Activated CD4-positive, alpha-beta T cell treated with anti-CD3 and anti-CD28 coated beads for 36 hours (primary cell): ENCODE data around the gene ADCY7. TPM values are rescaled to one million over a fixed set of nuclear protein-coding genes. Genes with fewer than 3 reads are reported as not detected.
"Not testable (repeated sequence)": the region's sequence is repeated elsewhere in the genome, so short reads cannot be mapped to it uniquely, and the experiment has no call there.

Experiments
- ATAC-seq: fragments of 200-7000 bp; cut with Tn5 transposase; one replicate; pipeline ENCODE4 v1.10.0; 2021; ENCODE audit warnings: mild to moderate bottlenecking, moderate library complexity
- CTCF ChIA-PET: fragments of 350-600 bp; sonication (Branson Sonifier 250); formaldehyde crosslinking; loops from one replicate; lab custom pipeline; 2021; ENCODE audit warnings: antibody characterized with exemption; lab: Charles Lee
- POLR2A ChIA-PET: fragments of 350-600 bp; sonication (Branson Sonifier 250); formaldehyde crosslinking; loops from one replicate; lab custom pipeline; 2021; ENCODE audit warnings: antibody characterized with exemption, inconsistent platforms; lab: Charles Lee
- DNase-seq: peaks from one replicate; pipeline ENCODE4 v3.0.0-alpha.2; 2020
- H3K27ac Mint-ChIP-seq: one replicate; pipeline ENCODE4 v1.8.0; 2021; ENCODE audit warnings: mixed read lengths
- H3K27me3 Mint-ChIP-seq: one replicate; pipeline ENCODE4 v1.8.0; 2021; ENCODE audit warnings: mixed read lengths
- H3K36me3 Mint-ChIP-seq: one replicate; pipeline ENCODE4 v1.8.0; 2021; ENCODE audit warnings: low read depth, mixed read lengths
- H3K4me1 Mint-ChIP-seq: one replicate; pipeline ENCODE4 v1.8.0; 2021; ENCODE audit warnings: mixed read lengths
- H3K4me3 Mint-ChIP-seq: one replicate; pipeline ENCODE4 v1.8.0; 2021; ENCODE audit warnings: mild to moderate bottlenecking, moderate library complexity, mixed read lengths
- H3K9me3 Mint-ChIP-seq: one replicate; pipeline ENCODE4 v1.8.0; 2021; ENCODE audit warnings: low read depth, mixed read lengths
- intact Hi-C, 2 experiments: fragments of 100-400 bp; cut with DNase I in 1 of 2; cut with micrococcal nuclease in 1 of 2; formaldehyde crosslinking; loops; one replicate each; pipeline versions ENCODE4 v1.14.2 to v1.15.1; 2022 to 2024; cut with DNase I, micrococcal nuclease
- total RNA-seq, 2 experiments: library from RNA; stranded (reverse); gene quantifications; one replicate each; pipeline ENCODE4 v1.2.3, GENCODE V29; 2021

The ADCY7 gene
- total RNA-seq, 2 experiments from 2014 or later = 51.8 to 85.3 TPM

DNA sequence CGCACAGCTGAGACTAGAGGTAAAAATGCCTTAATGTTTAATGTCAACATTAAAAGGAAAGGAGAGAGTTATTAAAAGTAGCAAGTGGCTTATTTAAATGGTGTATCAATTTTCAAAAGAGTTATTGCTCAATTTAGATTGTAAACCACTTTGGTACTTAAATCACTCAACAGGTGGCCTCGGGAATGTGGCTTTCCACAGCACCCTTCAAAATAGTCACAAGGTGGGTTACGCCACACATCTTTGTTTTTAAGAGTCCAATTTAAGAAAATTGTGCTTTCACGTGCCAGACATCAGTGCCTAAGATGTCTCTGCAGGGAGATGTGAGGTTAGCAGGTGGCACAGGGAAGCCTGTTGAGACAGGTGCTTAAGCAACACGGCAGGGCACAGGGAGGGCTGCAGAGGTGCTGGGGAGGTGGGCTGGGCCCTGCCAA is 27.5 kb upstream of the ADCY7 start:
- ChIA-PET POLR2A (interaction anchor here (0.6 kb wide), 1 partner anchor 242 kb away, joined by 4 read pairs; no protein-coding TSS in a partner anchor), CTCF (interaction anchor here (1.0 kb wide), 1 partner anchor 12 kb away, joined by 3 read pairs; no protein-coding TSS in a partner anchor)
- Mint-ChIP-seq H3K27me3 (no peaks in the 10 kb centered on the region), H3K4me3 (no peak overlapping the region), H3K4me1 (no peaks in the 10 kb centered on the region), H3K36me3 (no peaks in the 10 kb centered on the region), H3K27ac (no peak overlapping the region), H3K9me3 (no peaks in the 10 kb centered on the region)
- intact Hi-C loops = no loop called here
- DNase-seq (no peak), ATAC-seq (no peak)

DNA sequence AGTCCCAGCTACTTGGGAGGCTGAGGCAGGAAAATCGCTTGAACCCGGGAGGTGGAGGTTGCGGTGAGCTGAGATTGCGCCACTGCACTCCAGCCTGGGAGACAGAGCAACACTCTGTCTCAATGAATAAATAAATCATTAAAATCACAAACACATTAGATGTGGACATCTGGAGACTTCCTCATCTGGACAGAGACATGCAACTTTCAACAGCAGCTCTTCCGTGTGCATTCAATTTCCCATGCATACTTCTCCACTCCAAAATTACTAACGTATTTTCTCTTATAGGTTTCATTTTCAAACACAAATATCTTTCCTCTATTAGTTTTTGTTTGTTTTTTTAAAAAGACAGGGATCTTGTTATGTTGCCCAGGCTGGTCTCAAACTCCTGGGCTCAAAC is 23.3 kb upstream of the ADCY7 start:
- peaks cover 16% of the 10 kb centered on the region for H3K4me1 Mint-ChIP-seq
- ATAC-seq, POLR2A ChIA-PET, intact Hi-C loops, DNase-seq, H3K27me3 Mint-ChIP-seq, H3K4me3 Mint-ChIP-seq, H3K36me3 Mint-ChIP-seq, H3K9me3 Mint-ChIP-seq, H3K27ac Mint-ChIP-seq: not testable (repeated sequence)
- CTCF ChIA-PET = interaction anchor here (0.7 to 1.6 kb wide), 5 partner anchors 10 to 563 kb away, joined by 3 to 6 read pairs (median 4); no protein-coding TSS in a partner anchor

DNA sequence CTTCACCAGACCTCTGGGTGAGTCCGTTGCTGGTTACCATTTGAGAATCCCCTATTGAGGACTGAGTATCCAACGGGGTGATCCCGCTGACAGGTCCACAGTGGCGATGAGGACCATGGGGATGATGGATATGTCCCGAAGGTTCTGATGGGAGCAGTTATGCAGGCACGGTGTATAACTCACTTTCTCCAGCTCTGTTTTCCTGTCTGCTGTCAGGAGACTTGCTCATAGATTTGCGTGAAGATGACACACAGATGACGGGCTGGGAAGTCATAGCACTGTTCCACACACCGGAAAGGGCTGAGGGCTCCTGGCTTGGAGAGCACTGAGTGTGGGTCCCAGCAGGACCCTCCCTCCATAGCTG is 22.2 kb upstream of the ADCY7 start:
- Mint-ChIP-seq H3K9me3 (no peaks in the 10 kb centered on the region), H3K27me3 (no peaks in the 10 kb centered on the region), H3K36me3 (no peaks in the 10 kb centered on the region), H3K4me3 (no peak overlapping the region), H3K27ac (no peak overlapping the region), H3K4me1 (peaks cover 16% of the 10 kb centered on the region)
- CTCF ChIA-PET = interaction anchor here (0.6 to 1.2 kb wide), 2 partner anchors 23 to 30 kb away, joined by 3 to 4 read pairs; no protein-coding TSS in a partner anchor
- POLR2A ChIA-PET = no interaction called here
- no peak for ATAC-seq
- no peak for DNase-seq
- intact Hi-C loops = loop anchor here in 1 of 2 experiments (2.0 kb wide), 1 partner anchor 33 kb away; no protein-coding TSS in a partner anchor

DNA sequence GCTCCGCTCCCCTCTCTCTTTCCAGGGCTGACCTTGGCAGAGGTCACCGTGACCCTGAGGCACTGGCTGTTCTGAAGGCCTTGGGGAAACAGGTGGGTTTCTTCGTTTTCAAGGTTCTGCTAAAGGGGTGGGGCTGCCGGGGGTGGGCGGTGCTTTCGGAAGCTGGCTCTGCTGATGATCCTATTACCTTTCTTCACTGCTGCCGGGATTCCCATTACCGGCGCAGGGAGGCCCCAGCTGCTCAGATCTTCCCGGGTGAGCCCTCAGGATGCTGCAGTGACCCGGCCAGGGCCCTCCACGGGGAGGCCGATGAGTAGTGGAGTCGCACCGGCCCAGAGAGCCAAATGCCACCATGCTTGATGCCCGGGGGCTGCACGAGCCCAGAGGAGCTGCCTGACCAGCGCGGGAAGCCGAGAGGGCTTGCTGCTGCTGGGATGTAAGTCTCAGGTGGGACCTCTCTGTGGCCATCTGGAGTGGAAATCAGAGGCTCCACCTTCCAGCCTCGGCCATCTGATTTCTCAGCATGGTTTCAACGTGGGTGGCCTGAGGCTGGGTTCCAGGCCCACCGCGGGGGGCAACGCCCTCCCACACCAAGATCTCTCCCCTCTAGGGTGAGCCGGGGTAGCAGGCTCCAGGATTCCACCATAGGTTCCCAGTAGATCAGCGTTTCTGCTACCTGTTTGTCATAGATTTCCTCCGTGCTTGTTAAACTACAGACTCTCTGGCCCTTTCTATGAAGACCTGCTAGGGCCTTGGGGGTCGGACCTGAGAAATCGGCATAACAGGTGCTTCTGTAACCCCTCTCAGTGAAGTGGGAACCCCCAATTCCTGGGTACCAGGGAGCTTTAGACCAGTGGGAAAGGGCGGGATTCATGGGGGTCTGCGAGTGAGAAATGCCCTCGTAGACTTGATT is 21.6 kb upstream of the ADCY7 start:
- H3K9me3 Mint-ChIP-seq = no peaks in the 10 kb centered on the region
- H3K27ac Mint-ChIP-seq = peak overlapping the region; percentile 83
- ChIA-PET POLR2A (interaction anchor here (1.1 kb wide), 1 partner anchor 28 kb away, joined by 3 read pairs; no protein-coding TSS in a partner anchor), CTCF (interaction anchor here (0.6 to 1.5 kb wide), 9 partner anchors 10 to 420 kb away, joined by 3 to 6 read pairs (median 3); partner anchors contain the start of gene CNEP1R1)
- DNase-seq = no peak
- H3K4me1 Mint-ChIP-seq = peaks cover 16% of the 10 kb centered on the region
- peak overlapping the region; percentile 76 for H3K4me3 Mint-ChIP-seq
- no peaks in the 10 kb centered on the region for H3K36me3 Mint-ChIP-seq
- intact Hi-C loops = loop anchor here in 1 of 2 experiments (1.0 to 2.0 kb wide), 2 partner anchors 20 to 32 kb away; no protein-coding TSS in a partner anchor
- no peaks in the 10 kb centered on the region for H3K27me3 Mint-ChIP-seq
- ATAC-seq = no peak

DNA sequence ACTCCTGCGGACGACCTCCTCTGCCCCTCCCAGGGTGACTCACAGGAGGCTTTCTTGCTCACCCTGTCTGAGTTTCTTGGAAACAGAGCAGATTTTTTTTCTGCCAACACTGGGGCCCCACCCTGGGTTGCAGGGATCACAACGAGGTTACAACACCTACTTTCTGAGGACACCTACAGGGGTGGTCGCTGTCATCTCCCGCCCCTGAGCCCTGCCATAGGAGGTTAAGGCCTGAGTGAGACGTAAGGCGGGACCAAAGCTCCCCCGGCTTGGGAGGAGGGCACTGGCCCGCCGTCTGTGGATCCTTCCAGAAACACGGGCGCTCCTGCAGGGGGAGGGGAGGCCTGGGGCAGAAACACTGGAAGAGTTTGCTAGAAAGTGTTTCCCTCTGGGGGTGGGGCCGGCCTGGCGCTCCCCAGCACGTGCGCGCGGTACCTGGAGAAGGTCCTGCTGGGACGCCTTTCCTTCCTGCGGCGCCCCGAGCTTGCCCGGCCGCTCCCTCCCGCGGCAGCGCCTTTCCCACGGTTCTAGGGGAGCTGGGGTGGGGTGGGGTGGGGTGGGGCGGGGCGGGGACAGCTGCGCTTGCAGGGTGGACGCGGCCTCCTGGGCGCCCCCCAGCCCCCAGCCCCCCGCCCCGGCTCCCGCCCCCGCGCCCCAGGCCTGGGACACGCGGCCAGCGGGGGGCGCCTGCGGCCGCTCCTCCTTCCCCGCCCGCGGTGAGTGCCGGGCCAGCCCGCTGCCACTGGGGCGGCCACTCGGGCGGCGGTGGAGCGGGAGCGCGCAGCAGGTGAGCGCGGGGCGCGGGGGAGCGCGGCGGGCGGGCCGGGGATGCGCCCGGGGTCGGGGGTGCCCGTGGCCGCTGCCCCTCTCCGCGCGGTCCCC is 20.7 kb upstream of the ADCY7 start:
- intact Hi-C loops = loop anchor here in 1 of 2 experiments (1.0 to 2.0 kb wide), 2 partner anchors 19 to 31 kb away; no protein-coding TSS in a partner anchor
- Mint-ChIP-seq H3K27me3 (no peaks in the 10 kb centered on the region), H3K4me1 (peaks cover 16% of the 10 kb centered on the region), H3K36me3 (no peaks in the 10 kb centered on the region), H3K27ac (peak overlapping the region; percentile 83), H3K4me3 (peak overlapping the region; percentile 76), H3K9me3 (no peaks in the 10 kb centered on the region)
- ATAC-seq = peak; percentile 91
- DNase-seq = peak; percentile 83
- POLR2A ChIA-PET = interaction anchor here (1.1 kb wide), 1 partner anchor 27 kb away, joined by 3 read pairs; no protein-coding TSS in a partner anchor
- CTCF ChIA-PET = interaction anchor here (0.6 to 1.5 kb wide), 9 partner anchors 9 to 420 kb away, joined by 3 to 6 read pairs (median 3); partner anchors contain the start of gene CNEP1R1

DNA sequence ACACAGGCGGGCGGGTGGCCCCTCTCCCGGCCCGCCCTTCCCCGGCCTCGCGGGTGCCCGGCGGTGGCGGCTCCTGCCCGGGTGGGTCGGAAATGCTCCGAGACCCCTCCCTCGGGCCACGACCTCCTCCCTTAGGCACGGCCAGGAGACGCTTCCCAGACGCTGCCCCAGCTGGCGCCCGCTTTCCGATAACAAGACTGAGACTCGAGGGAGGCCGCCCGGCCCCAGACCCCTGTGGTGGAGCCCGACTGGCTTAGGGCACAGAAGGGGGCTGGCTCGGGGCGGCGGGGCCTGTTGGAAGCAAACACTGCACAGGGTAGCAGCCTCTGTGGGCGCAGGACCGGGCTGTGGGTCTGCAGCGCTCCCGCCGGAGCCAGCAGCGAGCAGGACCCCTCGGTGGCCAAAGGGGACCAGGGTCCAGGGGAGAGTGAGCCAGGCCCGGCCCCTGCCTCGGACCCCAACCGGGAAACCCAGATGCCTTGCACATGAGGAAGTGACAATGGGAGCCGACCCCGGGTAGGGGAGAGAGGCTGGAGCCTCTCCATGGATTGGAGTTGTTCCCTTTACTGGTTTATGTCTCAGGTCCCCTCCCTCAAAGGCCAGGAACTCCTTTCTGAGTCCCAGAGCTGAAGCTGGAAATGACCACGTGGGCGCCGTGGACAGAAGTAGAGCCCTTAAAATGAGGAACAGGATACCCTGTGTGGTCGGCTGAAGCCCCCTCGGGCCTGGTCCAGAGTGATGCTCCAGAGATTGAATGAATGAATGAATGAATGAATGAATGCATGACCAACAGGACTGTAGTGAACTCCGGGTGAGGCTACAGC is 19.8 kb upstream of the ADCY7 start:
- Mint-ChIP-seq H3K27ac (peak overlapping the region; percentile 25), H3K27me3 (no peaks in the 10 kb centered on the region), H3K36me3 (no peaks in the 10 kb centered on the region), H3K4me1 (peaks cover 18% of the 10 kb centered on the region), H3K4me3 (peak overlapping the region; percentile 66), H3K9me3 (no peaks in the 10 kb centered on the region)
- intact Hi-C loops = no loop called here
- peak; percentile 38 for DNase-seq
- peak; percentile 10 for ATAC-seq
- POLR2A ChIA-PET = interaction anchor here (1.1 kb wide), 1 partner anchor 26 kb away, joined by 3 read pairs; no protein-coding TSS in a partner anchor
- CTCF ChIA-PET = interaction anchor here (0.6 to 1.3 kb wide), 9 partner anchors 8 to 322 kb away, joined by 3 to 6 read pairs (median 3); no protein-coding TSS in a partner anchor

DNA sequence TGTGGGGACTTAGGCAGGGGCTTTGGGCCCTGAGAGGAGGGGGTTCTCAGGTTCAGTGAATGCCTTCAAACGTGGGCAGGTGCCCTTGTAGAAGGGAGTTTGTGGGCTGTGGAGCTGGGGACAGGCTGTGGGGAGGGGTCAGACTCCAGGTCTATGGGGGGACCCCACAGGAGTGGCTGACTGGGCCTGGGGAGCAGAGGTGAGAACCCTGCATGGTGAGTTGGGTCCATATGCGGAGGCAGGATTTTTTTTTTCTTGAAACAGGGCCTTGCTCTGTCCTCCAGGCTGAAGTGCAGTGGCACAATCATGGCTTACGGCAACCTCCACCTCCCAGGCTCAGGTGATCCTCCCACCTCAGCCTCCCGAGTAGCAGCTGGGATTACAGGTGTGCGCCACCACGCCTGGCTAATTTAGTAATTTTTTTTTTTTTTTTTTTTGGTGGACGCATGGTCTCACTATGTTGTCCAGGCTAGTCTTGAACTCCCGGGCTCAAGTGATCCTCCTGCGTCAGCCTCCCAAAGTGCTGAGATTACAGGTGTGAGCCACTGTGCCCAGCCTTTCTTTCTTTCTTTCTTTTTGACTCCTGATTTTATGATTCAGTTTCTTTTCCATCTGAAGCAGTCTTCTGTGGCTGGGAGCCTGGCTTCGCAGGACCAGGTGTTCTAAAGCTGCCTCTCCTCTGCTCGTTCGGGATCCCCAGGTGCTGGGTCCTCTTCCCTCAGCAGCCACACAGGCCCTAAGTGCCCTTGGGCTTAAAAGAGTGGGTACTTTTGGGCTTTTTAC is 19.0 kb upstream of the ADCY7 start:
- Mint-ChIP-seq H3K27ac (peak overlapping the region; percentile 25), H3K4me3 (peak overlapping the region; percentile 66), H3K9me3 (no peaks in the 10 kb centered on the region), H3K27me3 (no peaks in the 10 kb centered on the region), H3K4me1 (peaks cover 18% of the 10 kb centered on the region), H3K36me3 (no peaks in the 10 kb centered on the region)
- intact Hi-C loops = no loop called here
- ATAC-seq (no peak), DNase-seq (no peak)
- POLR2A ChIA-PET = no interaction called here
- CTCF ChIA-PET = interaction anchor here (0.8 kb wide), 1 partner anchor 36 kb away, joined by 3 read pairs; no protein-coding TSS in a partner anchor

DNA sequence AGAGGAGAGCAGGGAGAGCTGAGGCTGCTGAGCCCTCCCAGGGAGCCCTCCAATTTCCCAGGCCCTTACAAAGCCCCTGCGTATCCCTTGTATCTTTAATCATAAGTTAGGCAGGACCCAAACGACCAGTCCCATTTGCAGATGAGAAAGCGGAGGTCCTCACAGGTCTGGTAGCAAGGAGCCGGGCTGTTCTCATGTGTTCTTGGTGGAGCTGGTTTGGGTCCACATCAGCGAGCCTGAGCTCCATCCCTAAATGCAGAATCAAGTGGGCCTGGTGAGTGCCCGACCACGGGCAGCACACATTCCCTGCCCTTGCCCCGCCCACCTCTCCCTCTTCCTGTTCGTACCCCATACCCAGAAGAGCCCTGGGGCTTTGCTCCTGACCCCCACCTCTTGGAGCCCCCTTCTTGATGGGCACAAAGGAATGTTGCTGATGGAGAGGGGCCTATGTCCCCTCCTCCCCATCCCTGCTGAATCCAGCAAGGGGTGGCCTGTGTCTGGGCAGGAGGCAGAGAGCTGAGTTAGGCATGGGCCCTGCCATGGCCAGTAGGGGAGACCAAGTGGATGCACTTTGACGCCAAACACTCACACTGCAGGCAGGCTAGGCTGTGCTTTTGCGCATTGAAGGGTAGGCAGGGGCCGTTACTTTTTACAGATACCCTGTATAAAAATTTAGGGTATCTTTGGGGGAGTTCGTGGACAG is 18.3 kb upstream of the ADCY7 start:
- Mint-ChIP-seq H3K27me3 (no peaks in the 10 kb centered on the region), H3K4me1 (peaks cover 18% of the 10 kb centered on the region), H3K36me3 (no peaks in the 10 kb centered on the region), H3K4me3 (no peak overlapping the region), H3K9me3 (no peaks in the 10 kb centered on the region), H3K27ac (no peak overlapping the region)
- intact Hi-C loops = no loop called here
- no peak for DNase-seq
- ChIA-PET CTCF (interaction anchor here (0.8 kb wide), 1 partner anchor 37 kb away, joined by 3 read pairs; no protein-coding TSS in a partner anchor), POLR2A (no interaction called here)
- ATAC-seq = no peak

DNA sequence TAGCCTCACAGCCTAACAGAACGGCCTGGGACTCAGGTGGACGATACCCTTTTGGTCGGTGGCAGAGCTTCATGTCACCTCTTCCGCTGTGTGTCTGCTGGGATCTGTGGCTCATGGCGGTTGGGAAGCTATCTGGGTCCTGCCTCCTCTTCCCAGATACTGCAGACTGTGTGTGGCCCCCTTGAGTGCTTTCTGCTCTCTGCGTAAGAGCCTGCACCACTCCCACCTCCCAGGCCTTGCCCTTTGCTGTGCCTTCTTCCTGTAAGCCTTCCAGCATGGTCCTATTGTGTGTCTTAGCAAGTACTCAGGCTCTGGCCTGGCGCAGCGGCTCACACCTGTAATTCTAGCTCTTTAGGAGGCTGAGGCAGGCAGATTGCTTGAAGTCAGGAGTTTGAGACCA is 17.5 kb upstream of the ADCY7 start:
- Mint-ChIP-seq H3K36me3 (no peaks in the 10 kb centered on the region), H3K27me3 (no peaks in the 10 kb centered on the region), H3K9me3 (no peaks in the 10 kb centered on the region), H3K4me1 (peaks cover 18% of the 10 kb centered on the region), H3K27ac (no peak overlapping the region), H3K4me3 (no peak overlapping the region)
- intact Hi-C loops = no loop called here
- ATAC-seq = no peak
- DNase-seq = no peak
- CTCF ChIA-PET = no interaction called here
- POLR2A ChIA-PET = no interaction called here
